ENCODE measurements around the gene MSANTD3.
"Not testable (repeated sequence)": the region's sequence is repeated elsewhere in the genome, so short reads cannot be mapped to it uniquely, and the experiment has no call there.

The MSANTD3 gene

DNA sequence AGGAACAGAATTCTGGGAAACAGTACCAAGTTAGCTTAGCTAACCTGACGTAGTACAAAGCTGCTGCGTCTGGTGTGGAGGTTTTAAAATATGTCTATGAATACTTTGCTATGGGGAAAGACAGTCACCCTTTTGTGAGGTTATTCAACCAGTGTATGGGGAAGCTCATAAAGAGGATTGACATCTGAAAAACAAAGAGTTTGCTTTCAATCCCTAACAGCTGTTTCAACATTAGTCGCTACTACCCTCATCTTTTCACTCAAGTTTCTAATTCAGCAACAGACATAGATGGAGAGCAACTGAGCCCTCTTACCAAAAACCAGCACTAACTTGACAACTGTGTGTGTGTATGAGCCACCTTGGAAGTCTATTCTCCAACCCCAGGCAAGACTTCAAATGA, 7.8 kb upstream of the MSANTD3 start:
- Mint-ChIP-seq H3K27me3 (peaks cover 20% of the 10 kb centered on the region), H3K27ac (no peak overlapping the region), H3K4me3 (no peak overlapping the region)

DNA sequence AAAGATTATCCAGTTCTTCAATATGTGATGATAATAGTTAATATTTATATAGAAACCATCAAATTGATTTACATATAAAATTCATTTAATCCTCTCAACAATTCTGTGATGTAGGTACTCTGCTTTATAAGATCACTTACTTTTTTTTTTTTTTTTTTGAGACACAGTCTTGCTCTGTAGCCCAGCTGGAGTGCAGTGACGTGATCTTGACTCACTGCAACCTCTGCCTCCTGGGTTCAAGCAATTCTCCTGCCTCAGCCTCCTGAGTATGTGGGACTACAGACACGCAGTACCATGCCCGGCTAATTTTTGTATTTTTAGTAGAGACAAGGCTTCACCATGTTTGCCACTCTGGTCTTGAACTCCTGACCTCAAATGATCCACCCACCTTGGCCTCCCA, 5.8 kb upstream of the MSANTD3 start:
- peaks cover 20% of the 10 kb centered on the region for H3K27me3 Mint-ChIP-seq
- H3K4me1 Mint-ChIP-seq, H3K4me3 Mint-ChIP-seq, H3K36me3 Mint-ChIP-seq, H3K9me3 Mint-ChIP-seq, ATAC-seq, H3K27ac Mint-ChIP-seq: not testable (repeated sequence)

More for the DNA sequence above, 7.8 kb upstream of the MSANTD3 start:
- Mint-ChIP-seq H3K9me3 (no peaks in the 10 kb centered on the region), H3K36me3 (no peaks in the 10 kb centered on the region), H3K4me1 (no peaks in the 10 kb centered on the region)
- no peak for ATAC-seq

DNA sequence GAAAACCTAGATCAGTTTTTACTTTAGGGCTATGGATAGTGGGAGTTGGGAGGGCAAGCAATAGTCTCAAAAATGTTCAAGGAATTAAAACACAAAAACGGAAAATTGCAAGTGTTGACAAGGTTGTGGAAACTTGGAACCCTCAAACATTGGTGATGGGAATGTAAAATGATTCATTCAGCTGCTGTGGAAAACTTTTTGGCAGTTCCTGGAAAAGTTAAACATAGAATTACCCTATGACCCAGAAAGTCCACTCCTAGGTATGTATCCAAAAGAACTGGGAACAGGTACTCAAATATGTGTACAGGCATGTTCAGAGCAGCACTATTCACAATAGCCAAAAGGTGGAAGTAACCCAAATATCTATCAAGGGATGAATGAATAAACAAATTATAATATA, 1.2 kb upstream of the MSANTD3 start:
- no peaks in the 10 kb centered on the region for H3K36me3 Mint-ChIP-seq
- peaks cover 12% of the 10 kb centered on the region for H3K27me3 Mint-ChIP-seq
- H3K4me1 Mint-ChIP-seq = peaks cover 36% of the 10 kb centered on the region
- H3K4me3 Mint-ChIP-seq = peak overlapping the region; percentile 86
- ATAC-seq = no peak
- no peak overlapping the region for H3K27ac Mint-ChIP-seq
- no peaks in the 10 kb centered on the region for H3K9me3 Mint-ChIP-seq

DNA sequence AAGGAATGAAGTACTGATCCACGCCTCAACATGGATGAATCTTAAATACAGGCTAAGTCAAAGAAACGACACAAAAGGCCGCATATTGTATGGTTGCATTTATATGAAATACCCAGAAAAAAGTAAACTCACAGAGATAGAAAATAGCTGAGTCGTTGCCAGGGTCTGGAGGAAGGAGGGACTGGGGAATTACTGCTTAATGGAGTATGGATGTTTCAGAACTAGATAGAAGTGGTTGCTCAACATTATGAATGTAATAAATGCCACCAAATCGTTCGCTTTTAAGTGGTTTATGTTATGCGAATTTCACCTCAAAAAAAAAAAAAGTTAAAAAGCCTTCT, 784 bp upstream of the MSANTD3 start:
- Mint-ChIP-seq H3K27me3 (peaks cover 12% of the 10 kb centered on the region), H3K4me1 (peaks cover 36% of the 10 kb centered on the region), H3K36me3 (no peaks in the 10 kb centered on the region), H3K9me3 (no peaks in the 10 kb centered on the region), H3K4me3 (peak overlapping the region; percentile 86), H3K27ac (peak overlapping the region; percentile 92)
- ATAC-seq = no peak

DNA sequence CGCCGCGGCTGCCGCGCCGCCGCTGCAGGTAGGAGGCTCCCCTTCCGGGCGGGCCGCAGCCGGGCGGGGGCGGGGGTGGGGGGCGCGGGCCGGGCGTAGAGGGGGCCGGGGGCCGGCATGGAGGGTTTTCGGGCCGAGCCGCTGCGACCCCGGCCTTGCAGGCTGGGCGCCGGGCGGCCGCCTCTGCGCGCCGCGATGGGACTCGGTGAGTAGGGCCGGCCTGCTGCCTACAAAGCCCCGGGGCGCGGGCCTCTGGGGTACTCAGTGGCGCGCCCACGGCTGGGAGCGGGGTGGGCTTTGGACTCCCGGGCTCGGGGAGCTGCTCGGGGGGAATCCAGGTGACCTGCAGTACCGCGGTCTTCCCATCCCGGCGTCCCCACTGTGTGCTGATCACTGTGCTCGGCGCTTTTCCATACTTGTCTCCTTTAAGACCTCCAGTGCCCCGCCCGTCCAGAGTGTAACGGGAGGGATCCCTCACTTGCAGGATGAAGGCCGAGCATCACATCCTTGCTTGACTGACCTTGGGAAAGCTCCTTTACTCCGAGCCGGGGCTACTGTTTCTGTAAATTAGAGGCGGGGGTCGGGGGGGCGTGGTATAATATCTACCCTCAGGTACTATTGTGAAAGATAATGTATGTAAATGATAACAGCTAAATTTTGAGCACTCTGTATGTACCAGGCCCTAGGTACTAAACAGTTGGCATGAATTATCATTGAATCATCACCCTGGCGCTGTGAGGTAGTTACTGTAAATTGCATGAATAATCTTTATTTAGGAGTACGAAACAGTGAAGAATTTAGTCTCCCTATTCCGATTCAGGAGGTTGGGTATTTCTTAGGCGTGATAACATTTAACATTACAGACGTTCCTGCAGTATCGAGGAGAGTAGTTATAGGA, 672 bp downstream of the MSANTD3 start:
- no peaks in the 10 kb centered on the region for H3K9me3 Mint-ChIP-seq
- H3K27ac Mint-ChIP-seq = peak overlapping the region; percentile 69
- H3K4me1 Mint-ChIP-seq = peaks cover 36% of the 10 kb centered on the region
- no peaks in the 10 kb centered on the region for H3K27me3 Mint-ChIP-seq
- ATAC-seq = peak; percentile 74
- H3K4me3 Mint-ChIP-seq = peak overlapping the region; percentile 74
- no peaks in the 10 kb centered on the region for H3K36me3 Mint-ChIP-seq

DNA sequence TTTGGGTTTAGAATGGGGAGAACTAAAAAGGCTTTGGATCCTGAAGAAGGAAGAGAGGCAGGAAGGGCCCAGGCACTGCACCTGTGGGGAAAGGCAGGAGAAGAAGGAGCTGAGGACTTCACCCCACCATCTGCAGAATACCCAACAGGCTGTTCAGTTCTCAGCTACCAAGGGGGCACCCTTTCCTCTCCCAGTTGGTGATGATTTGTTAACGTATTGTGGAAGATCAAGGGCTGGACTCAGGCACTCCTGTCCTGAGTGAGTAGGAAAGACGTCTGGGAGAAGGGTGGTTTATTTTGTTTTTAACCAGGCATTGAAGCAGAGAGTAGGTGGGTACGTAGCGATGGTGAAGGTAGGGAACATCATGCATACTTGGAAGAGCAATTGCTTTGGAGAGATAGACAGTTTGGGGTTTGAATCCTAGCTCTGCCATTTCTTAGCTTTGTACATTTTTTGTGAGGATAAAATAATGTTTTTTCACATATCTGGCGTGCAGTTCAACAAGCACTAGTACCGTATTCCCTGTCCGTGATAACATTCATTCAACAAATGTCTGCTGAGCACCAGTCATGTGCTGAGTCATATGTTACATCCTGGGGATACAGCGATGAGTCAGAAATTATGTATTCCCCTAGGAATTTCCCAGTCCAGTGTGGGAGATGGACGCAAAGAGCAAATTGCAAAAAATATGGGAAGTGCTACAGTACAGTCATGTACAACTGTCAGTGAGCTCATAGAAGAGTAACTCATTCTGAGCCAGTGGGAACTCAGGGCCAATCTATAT, 2.1 kb downstream of the MSANTD3 start:
- Mint-ChIP-seq H3K27ac (no peak overlapping the region), H3K9me3 (no peaks in the 10 kb centered on the region), H3K4me3 (no peak overlapping the region), H3K4me1 (peaks cover 36% of the 10 kb centered on the region), H3K36me3 (no peaks in the 10 kb centered on the region), H3K27me3 (no peaks in the 10 kb centered on the region)
- no peak for ATAC-seq

DNA sequence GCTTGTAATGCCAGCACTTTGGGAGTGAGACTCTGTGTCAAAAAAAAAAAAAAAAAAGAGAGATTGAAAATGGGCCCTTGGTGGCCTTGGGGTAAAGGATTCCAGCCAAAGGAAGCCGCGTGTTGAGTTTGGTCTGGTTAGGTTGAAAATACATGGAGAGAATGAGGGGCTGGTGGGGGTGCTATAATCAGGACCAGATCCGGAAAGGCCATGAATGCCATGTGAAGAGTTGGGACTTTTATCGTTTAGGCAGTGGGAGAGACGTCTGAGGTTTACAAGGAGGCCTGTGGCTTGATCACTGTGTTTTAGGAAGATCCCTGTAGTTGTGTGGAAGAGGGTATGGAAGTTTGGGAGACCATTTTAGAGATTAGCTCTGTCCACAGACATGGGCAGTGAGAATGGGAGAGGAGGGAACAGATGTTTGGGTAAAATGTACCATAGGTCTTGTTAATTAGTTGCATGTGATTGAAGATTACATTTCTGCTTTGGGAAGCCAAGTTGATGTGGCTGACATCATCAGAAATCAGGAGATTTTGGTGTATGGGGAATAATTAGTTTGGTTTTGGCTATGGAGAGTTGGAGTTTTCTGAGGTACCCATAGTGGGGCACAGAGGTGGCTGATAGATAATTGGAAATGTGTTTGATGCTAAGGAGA, 3.5 kb downstream of the MSANTD3 start:
- Mint-ChIP-seq H3K4me1 (peaks cover 36% of the 10 kb centered on the region), H3K4me3 (no peak overlapping the region), H3K36me3 (no peaks in the 10 kb centered on the region), H3K27me3 (no peaks in the 10 kb centered on the region), H3K9me3 (no peaks in the 10 kb centered on the region), H3K27ac (peak overlapping the region; percentile 0)
- no peak for ATAC-seq

DNA sequence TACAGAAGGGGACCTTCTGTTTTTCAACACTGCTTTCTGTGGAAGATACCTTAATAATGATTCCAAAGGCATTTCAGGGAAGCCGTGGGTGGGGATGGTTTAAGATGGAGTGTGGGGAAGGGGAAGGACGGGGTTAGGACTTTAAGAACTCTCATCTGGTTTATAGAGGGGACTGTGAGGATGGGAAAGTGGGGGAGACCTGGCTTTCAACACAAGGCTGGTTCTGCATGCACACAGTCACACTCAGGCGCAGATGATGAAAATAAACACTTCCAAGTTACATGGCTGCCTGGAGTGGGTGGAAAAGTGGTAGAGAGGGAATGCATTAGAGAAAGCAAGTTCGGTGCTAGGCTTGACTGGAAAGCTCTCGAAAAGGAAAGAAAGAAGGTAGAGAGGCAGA, 4.9 kb downstream of the MSANTD3 start:
- Mint-ChIP-seq H3K4me3 (no peak overlapping the region), H3K9me3 (no peaks in the 10 kb centered on the region), H3K27me3 (no peaks in the 10 kb centered on the region), H3K27ac (no peak overlapping the region), H3K36me3 (no peaks in the 10 kb centered on the region), H3K4me1 (peaks cover 27% of the 10 kb centered on the region)
- no peak for ATAC-seq

DNA sequence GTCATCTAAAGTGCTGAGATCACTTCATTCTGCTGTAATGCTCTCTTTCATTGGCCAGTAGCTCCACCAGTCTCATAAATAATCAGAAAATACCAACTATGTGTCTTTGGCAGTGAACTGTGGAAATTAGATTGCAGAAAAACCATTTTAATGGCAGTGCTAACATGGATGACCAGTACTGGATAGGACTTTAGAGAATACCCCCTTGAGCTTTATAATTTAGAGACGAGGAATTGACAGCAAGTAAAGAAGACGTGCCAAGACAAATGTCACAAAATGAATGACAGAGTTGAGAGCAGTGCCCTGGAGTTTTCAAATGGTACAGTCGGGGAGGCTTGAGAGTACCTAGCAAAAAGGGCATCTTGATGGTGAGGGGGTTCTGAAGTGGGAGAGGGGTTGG, 5.8 kb downstream of the MSANTD3 start:
- no peaks in the 10 kb centered on the region for H3K27me3 Mint-ChIP-seq
- H3K9me3 Mint-ChIP-seq = no peaks in the 10 kb centered on the region
- ATAC-seq = no peak
- peaks cover 26% of the 10 kb centered on the region for H3K4me1 Mint-ChIP-seq
- H3K27ac Mint-ChIP-seq = no peak overlapping the region
- no peak overlapping the region for H3K4me3 Mint-ChIP-seq
- no peaks in the 10 kb centered on the region for H3K36me3 Mint-ChIP-seq

DNA sequence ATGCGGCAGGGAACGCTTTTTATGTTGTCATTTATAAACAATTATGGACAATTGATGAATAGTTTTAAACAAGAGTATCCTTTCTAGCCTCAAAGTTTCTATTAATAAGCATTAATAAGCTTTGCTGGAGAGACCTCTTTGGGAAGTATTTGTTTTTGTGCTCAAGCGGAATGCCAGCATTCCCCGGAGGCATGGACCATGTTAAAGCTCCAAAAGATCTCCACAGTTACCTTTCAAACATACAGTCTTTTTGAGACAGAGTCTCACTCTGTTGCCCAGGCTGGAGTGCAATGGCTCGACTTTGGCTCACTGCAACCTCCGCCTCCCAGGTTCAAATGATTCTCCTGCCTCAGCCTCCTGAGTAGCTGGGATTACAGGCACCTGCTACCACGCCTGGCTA, 9.6 kb downstream of the MSANTD3 start:
- no peak for ATAC-seq
- Mint-ChIP-seq H3K4me3 (no peak overlapping the region), H3K27me3 (no peaks in the 10 kb centered on the region), H3K4me1 (peaks cover 6% of the 10 kb centered on the region), H3K36me3 (no peaks in the 10 kb centered on the region), H3K9me3 (no peaks in the 10 kb centered on the region), H3K27ac (no peak overlapping the region)

DNA sequence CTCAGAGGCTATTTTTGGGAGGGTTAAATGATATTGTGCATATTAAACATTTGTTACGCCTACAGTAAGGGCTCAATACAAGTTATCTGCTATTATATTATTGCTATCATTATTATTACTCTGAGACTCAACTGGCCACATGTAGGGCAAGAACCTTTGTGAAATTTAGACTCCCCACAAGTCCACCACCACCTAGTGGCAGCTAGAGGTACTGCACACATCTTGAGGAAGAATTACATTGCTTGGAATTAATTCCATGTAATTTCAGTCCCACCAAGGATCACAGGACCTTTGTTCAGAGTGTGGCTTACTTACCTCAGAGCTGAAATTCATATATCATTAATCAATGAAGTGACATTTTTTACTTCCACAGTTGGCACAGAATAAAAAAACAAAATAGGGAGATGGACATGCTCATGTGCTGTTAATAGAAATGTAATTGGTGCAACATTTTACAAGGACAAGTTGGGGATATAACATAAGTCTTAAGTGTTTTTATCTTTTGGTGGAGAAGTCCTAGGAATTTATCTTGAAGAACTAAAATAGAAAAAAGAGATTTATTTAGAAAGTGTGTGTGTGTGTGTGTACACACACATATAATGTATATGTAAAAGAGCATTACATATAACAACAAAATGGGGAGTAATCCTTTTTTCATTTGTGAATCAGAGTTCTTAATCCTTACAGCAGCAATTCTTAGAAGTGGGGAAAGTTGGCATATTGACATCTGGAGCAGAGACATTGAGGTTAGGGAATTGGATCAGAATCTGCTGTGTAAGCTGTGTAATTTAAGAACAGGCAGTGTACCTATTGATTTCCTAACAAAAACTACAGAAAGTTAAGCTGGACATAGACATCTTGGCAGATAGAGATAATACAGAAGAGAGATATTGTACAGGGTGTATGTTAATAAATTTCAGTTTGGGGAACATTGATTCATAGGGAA, 11.2 kb downstream of the MSANTD3 start:
- ATAC-seq = no peak
- H3K9me3 Mint-ChIP-seq = no peaks in the 10 kb centered on the region
- peaks cover 6% of the 10 kb centered on the region for H3K4me1 Mint-ChIP-seq
- no peak overlapping the region for H3K4me3 Mint-ChIP-seq
- H3K36me3 Mint-ChIP-seq = peaks cover 8% of the 10 kb centered on the region
- H3K27me3 Mint-ChIP-seq = no peaks in the 10 kb centered on the region
- no peak overlapping the region for H3K27ac Mint-ChIP-seq

DNA sequence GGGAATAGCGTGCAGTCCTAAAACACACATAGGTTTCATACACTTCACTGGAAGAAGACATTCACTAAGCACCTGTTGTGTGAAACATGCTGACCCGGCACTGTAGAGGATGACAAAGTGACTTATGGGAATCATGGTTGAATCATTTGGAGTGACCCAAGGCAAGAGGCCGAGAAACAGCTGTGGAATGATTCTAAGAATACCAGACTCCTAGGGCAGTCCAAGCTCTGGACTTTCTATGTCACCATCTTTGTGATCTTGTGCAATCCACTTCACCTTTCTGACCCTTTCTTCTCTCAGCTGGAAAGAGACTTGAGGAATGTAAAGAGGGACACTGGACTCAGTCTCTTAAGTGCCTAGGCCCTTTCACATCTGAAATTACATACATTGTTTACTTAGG, 13.1 kb downstream of the MSANTD3 start:
- no peak for ATAC-seq
- Mint-ChIP-seq H3K36me3 (peaks cover 13% of the 10 kb centered on the region), H3K27me3 (no peaks in the 10 kb centered on the region), H3K27ac (no peak overlapping the region), H3K4me3 (no peak overlapping the region), H3K9me3 (no peaks in the 10 kb centered on the region), H3K4me1 (peaks cover 6% of the 10 kb centered on the region)

DNA sequence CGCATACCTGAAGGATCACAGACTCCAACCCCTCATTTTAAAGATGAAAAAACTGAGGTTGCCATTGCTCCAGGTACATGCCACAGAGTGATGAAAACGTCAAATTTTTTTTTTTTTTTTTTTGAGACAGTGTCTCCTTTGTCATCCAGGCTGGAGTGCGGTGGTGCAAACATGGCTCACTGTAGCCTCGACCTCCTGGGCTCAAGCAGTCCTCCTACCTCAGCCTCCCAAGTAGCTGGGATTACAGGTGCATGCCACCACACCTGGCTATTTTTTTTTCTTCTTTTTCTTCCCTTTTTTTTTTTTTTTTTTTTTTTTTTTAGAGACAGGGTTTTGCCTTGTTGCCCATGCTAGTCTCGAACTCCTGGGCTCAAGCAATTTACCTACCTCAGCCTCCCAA, 13.5 kb downstream of the MSANTD3 start:
- H3K36me3 Mint-ChIP-seq = peaks cover 13% of the 10 kb centered on the region
- ATAC-seq, H3K9me3 Mint-ChIP-seq, H3K27me3 Mint-ChIP-seq, H3K4me3 Mint-ChIP-seq, H3K4me1 Mint-ChIP-seq, H3K27ac Mint-ChIP-seq: not testable (repeated sequence)

DNA sequence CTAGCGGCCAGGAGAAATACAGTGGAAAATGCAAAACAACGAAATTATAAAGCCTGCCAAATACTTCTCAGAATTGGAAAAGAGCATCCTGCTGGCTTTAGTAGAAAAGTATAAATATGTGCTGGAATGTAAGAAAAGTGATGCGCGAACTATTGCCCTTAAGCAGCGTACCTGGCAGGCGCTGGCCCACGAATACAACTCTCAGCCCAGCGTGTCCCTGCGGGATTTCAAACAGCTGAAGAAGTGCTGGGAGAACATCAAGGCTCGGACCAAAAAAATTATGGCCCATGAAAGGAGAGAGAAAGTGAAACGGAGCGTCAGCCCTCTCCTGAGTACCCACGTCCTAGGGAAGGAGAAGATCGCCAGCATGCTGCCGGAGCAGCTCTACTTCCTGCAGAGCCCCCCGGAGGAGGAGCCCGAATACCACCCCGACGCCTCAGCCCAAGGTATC, 15.0 kb downstream of the MSANTD3 start:
- Mint-ChIP-seq H3K27me3 (no peaks in the 10 kb centered on the region), H3K27ac (no peak overlapping the region), H3K9me3 (no peaks in the 10 kb centered on the region), H3K36me3 (peaks cover 13% of the 10 kb centered on the region), H3K4me1 (peaks cover 6% of the 10 kb centered on the region), H3K4me3 (no peak overlapping the region)
- ATAC-seq = no peak

Measured in stimulated activated memory B cell treated with anti-CD40 and anti-IgM and Interleukin-4, amounts not matched to agents 10 μg/mL and 1 μg/mL and 100 μg/mL, for 72 hours (primary cell).